ENCODE results near the gene TRPM3.

- TF ChIP-seq ZNF565 (CRISPR knock-in tag; conservative IDR thresholded peaks at IDR 0.05; ENCODE audit: low read depth) (no peak), ZC3H10 (CRISPR knock-in tag; IDR thresholded peaks at IDR 0.05) (no peak), ZFP30 (CRISPR knock-in tag; IDR thresholded peaks at IDR 0.05) (no peak), GLIS3 (CRISPR knock-in tag; IDR thresholded peaks at IDR 0.05) (no peak), ISL1 (CRISPR knock-in tag; IDR thresholded peaks at IDR 0.05) (no peak), CREB5 (CRISPR knock-in tag; IDR thresholded peaks at IDR 0.05; ENCODE audit: low read depth) (no peak), CSDC2 (CRISPR knock-in tag; IDR thresholded peaks at IDR 0.05) (no peak), SNAI2 (CRISPR knock-in tag; IDR thresholded peaks at IDR 0.05) (no peak), PATZ1 (CRISPR knock-in tag; IDR thresholded peaks at IDR 0.05; ENCODE audit: borderline replicate concordance) (no peak), OSR1 (CRISPR knock-in tag; IDR thresholded peaks at IDR 0.05) (no peak), ESRRG (CRISPR knock-in tag; IDR thresholded peaks at IDR 0.05) (no peak), CSRNP3 (CRISPR knock-in tag; IDR thresholded peaks at IDR 0.05) (no peak)
Observed at GRCh38 chr9:70874451-70874850, 247.0 kb downstream of the TRPM3 start.

All from SK-N-SH treated with all-trans-retinoic acid at 6 μM for 48 hours (cell line).